HG03139 (cell line): Measurements from ENCODE around the gene MYO1E.
"Not testable (repeated sequence)": the region's sequence is repeated elsewhere in the genome, so short reads cannot be mapped to it uniquely, and the experiment has no call there.

Experiments
- ATAC-seq: cut with Tn5 transposase; IDR thresholded peaks from one replicate; pipeline ENCODE4 v1.9.1; 2021; ENCODE audit not compliant: unreplicated experiment

Gene MYO1E

DNA sequence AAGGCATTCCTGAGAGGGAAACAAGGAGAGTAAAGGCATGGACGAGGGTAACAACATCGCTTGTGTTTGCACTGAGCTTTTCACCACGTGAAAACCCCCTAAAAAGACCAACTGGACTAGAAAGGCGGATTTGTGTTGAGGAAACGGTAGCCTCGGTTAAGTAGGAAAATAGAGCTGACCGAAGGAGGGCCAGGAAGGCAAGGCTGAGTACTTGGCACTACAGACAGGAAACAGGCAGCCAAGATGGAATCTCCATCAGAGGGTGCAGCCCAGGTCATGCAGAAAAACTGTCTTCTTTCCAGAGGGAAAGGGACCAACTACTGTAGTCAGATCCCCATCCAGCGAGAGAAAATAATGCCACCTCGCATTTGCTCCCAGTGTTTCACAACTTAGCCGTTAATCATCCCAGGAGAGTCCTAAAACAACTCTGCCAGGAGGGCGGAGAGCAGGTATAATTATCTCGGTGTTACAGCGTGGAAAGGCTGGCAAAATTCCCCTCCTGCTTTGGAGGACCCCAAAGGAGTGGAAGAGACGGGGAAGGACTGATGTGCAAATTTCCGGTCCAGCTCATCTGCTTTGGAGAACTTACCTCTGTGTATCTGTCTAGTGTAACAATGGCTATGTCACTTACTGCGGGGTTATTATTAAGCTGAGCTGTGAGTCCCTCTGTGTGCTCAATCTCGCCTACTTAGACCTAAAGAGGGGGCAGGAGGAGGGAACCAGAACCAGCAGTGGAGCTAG is 77.2 kb downstream of the MYO1E start:
- no peak for ATAC-seq

DNA sequence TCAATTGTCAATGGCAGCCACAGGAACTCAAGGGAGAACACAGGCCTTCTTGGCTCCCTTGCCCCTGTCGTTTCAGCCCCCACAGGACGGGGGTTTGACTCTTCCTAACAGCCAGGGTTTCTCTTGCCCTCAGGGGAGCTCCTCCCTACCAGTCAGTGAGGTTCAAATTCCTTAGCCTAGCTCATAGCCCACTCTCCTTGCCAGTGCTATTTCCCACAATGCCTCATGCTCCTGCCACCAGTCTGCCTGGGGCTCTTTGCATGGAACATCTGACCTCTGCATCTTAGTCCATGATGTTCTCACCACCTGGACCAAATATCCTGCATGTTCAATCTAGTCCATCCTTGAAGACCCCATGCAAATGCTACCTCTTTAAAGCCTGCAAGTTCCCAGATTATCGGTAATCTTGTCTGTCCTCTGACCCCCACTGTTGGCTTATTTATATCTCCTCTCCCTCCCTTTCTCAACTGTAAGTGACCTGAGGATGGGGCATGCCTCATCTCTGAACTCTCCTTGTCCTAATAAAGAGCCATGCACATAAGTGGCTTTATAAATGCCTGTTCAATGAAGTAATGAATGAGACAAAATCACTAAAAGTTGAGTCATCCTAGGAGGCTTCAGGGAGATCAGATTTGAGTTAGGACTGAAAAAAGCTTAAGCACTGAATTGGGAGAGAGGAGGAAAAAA is 78.0 kb downstream of the MYO1E start:
- no peak for ATAC-seq

DNA sequence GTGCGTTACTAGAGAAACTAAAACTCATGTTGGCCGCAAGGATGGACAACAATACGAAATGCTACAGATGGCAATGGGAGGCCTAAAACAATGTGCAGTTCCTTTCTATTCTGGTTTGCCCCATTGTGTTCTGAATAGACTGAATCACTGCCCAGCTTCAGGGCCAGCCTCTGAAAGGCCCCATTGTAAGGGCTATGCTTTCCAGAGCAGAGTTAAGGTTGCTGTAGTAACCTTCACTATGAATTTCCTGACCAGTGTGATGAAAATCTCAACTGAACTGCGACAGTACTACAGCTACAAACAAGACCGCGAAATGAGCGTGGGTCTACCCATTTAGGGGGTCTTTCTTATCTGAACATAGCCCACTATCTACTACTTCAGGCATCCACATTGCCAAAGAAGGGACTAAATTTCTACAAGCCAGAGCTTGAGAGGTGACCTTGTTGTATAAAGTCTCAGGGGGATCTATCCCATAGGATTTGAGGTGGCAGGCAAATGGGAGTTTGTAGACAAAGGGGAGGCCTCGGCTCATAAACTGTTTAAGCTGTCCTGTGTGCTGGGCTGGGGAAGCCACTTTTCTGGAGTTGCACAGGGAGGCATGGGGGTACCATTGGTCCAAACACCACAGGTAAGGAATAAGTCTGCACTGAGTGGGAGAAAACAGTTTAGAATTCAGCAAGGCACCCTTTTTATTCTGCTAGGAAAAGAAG is 80.1 kb downstream of the MYO1E start:
- no peak for ATAC-seq

GRCh38 chr15:59291213-59291549 is 81.5 kb downstream of the MYO1E start:
- ATAC-seq: no peak

DNA sequence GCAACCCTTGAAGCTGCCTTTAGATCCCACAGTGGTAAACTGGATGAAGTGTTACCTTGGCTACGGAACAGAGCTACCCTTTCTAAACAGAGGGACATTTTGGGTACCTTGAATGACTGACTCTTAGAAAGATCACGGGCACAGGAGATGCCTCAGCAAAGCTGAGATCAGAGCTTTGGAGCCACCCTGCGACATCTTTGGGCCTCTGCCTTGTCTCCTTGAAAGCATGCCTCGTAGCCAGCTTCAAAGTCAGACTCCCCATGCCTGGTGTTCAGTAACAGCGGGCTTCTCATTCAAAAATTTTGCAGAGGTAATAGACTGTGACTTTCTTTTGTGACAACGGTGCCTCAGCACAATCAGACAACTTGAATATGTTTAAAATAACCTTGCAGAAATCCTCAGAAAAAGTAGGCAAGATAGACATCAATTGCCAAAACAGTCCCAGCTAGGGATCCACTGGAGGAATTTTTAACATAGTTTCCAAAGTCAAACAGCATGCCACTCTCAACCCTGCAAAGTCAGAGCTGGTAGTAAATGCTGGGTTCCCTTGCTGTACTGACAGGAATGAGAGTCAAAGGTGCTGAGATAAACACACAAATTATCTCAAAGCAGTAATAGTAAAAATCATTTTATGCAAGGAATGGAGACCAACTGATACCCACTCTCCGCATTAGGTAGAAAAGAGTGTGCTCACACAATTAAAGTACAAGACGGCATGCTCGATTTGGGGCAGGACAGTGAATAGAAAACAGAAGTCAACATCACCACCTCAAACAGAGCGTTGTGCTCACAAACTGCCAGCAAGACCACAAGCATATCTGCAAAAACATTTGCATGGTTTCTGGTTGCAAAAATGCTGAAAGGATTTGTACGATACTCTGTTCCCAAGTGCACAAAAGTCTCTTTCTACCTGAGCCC is 82.1 kb downstream of the MYO1E start:
- no peak for ATAC-seq

DNA sequence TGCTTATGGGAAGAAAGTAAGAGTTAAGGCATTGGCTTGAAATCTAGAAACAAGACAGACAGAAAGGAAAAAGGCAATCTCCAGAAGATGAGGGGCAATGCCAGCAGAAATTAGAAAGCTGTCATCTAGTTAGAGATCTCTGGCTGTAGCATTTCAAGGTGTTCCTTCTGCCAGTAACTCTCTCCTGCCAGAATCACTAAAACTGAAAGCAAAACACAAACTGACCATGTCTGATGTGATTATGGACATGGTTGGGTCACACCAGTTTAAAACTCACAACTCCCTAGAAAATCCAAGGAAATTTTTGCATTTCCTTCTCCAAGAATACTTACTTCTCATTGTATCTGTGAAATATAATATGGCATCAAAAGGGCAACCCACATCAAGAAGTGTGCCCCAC is 83.1 kb downstream of the MYO1E start:
- no peak for ATAC-seq

GRCh38 chr15:59283717-59284391 is 88.8 kb downstream of the MYO1E start:
- ATAC-seq: no peak

DNA sequence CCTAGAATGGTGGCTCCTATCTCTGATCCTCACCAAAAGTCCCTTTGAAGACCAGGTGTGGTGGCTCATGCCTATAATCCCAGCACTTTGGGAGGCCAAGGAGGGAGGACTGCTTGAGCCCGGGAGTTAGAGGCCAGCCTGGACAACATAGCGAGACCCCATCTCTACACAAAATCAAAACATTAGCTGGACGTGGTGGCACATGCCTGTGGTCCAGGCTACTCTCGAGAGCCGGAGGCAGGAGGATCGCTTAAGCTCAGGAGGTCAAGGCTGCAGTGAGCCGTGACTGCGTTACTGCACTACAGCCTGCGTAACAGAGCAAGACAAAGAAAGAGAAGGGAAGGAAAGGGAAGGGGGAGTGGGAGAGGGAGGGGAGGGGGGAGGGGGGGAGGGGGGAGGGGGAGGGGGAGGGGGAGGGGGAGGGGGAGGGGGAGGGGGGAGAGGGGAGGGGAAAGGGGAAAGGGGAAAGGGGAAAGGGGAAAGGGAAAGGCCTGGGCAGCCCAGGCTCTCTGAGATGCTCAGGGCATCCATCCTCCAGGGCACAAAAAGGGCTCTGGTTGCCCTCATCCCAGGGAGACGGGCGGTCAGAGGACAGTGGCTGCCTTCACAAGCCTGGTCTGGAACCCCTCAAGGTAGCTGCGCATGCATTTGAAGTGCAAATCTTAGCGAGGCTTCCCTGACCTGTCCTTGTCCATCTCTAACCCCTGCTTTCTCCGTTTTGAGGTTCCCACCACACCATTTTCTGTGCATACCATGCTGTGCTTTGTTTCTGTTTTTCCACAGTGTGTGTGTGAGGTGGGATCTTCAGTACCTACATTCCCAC is 89.9 kb downstream of the MYO1E start:
- no peak for ATAC-seq

GRCh38 chr15:59281699-59282098 is 91.0 kb downstream of the MYO1E start:
- ATAC-seq: no peak

DNA sequence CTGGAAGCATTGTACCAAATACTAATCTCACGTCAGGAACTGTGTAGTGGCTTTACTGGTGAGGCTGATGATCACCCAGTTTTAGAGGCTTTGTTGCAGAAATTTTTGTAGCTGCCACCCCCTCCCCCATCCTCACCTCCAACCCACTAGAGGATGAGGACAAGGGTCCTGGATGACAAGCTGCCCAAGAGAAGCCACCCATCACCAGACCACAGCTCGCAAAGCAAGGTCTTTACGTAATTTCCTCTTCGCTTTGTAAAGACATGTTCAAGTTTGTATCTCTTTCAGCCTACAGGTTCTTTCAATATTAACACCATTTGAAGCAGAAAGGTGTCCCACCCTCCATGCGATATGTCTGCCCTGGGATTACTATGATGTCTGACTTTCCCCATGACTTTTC is 91.8 kb downstream of the MYO1E start:
- ATAC-seq: no peak

- not testable (repeated sequence) for ATAC-seq
These were observed 92.4 kb downstream of the MYO1E start for GRCh38 chr15:59280292-59280691.

- ATAC-seq: no peak
These were observed 93.6 kb downstream of the MYO1E start for GRCh38 chr15:59279023-59279422.

DNA sequence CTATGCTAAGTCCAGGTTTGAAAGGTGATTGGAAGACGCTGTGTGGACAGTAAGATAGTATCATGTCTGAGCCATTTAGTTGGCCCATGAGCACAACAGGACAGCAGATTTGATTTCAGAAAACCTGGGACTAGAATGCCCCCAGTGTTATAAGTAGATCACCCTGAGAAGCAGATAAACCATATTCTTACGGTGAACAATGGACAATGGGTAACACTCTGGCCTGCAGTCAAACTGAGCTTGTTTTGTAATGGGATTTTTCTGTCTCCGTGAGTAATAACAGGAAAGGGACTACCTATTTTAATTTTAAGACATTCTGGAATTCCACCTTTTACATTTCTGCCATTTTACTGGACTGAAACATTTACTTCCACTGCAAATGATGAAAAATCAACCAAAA is 94.6 kb downstream of the MYO1E start:
- no peak for ATAC-seq

- no peak for ATAC-seq
These were observed 96.2 kb downstream of the MYO1E start for GRCh38 chr15:59276225-59277178.

GRCh38 chr15:59274126-59274970 is 98.3 kb downstream of the MYO1E start:
- ATAC-seq: no peak

- no peak for ATAC-seq
These were observed 99.4 kb downstream of the MYO1E start for GRCh38 chr15:59273234-59273633.

DNA sequence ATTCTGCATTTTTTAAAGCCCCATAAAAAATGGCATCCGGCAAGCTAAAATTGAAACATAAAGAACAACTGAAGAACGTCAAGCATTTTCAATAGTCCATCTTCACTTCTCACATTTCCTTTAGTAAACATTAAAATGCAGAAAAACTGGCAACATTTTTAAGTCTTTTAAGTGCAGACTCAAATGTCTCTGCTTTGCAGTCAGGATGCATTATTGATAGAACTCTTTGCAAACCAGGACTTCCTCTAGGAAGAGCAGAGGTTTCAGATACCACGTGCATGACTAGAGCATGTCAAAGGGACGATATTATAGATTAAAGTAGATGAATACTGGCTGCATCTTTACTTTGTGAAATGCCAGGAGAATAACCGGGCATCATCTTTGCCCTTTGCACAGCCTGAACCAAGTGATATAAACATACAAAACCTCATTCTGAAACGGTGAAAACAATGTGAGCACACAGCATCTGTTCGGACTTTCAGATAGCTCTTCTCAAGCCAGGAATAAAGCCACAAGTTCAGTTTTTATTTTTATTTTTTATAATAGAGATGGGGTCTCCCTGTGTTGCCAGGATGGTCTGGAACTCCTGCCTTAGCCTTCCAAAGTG is 101.0 kb downstream of the MYO1E start:
- ATAC-seq: no peak
